MM.1S (cell line): ENCODE results near the gene PUS1.

Experiments
- DNase-seq: peaks from one replicate; pipeline ENCODE4 v3.0.0-alpha.2; 2015
- H2AFZ ChIP-seq: fragments of 300-600 bp; sonication (generic); 2 replicates; pipeline ENCODE4 v1.6.0; 2016; ENCODE audit warnings: antibody characterized with exemption, low read length
- H3F3A ChIP-seq: fragments of 300-600 bp; sonication (generic); 2 replicates; pipeline ENCODE4 v1.6.1; 2016; ENCODE audit warnings: mild to moderate bottlenecking, antibody characterized with exemption, low read length, moderate library complexity, mixed read lengths; ENCODE audit not compliant: insufficient read depth
- H3K27ac ChIP-seq: fragments of 300-600 bp; sonication (generic); 2 replicates; pipeline ENCODE4 v1.5.1; 2016; ENCODE audit warnings: mild to moderate bottlenecking, low read length
- H3K27me3 ChIP-seq: fragments of 300-600 bp; sonication (generic); replicated peaks from 2 replicates; pipeline ENCODE4 v1.6.0; 2016; ENCODE audit warnings: low read length; ENCODE audit not compliant: insufficient read depth
- H3K36me3 ChIP-seq: fragments of 300-600 bp; sonication (generic); replicated peaks from 2 replicates; pipeline ENCODE4 v1.6.1; 2016; ENCODE audit warnings: mild to moderate bottlenecking, low read length, mixed read lengths; ENCODE audit not compliant: insufficient read depth
- H3K4me1 ChIP-seq: fragments of 300-600 bp; sonication (generic); 2 replicates; pipeline ENCODE4 v1.6.1; 2016; ENCODE audit warnings: low read length, mixed read lengths
- H3K4me2 ChIP-seq: fragments of 300-600 bp; sonication (generic); 2 replicates; pipeline ENCODE4 v1.6.0; 2016; ENCODE audit warnings: low read depth, low read length
- H3K4me3 ChIP-seq: fragments of 300-600 bp; sonication (generic); 2 replicates; pipeline ENCODE4 v1.5.1; 2016; ENCODE audit warnings: low read length, mixed read lengths
- H3K79me2 ChIP-seq: fragments of 300-600 bp; sonication (generic); 2 replicates; pipeline ENCODE4 v1.6.1; 2016; ENCODE audit warnings: mixed run types, low read length, mixed read lengths
- H3K9ac ChIP-seq: fragments of 300-600 bp; sonication (generic); 2 replicates; pipeline ENCODE4 v1.6.1; 2016; ENCODE audit warnings: low read length, mixed read lengths
- H3K9me2 ChIP-seq: fragments of 300-600 bp; sonication (generic); replicated peaks from 2 replicates; pipeline ENCODE4 v1.6.1; 2016; ENCODE audit warnings: mild to moderate bottlenecking, low read length, mixed read lengths; ENCODE audit not compliant: insufficient read depth
- H3K9me3 ChIP-seq: fragments of 300-600 bp; sonication (generic); replicated peaks from 2 replicates; pipeline ENCODE4 v1.6.1; 2016; ENCODE audit warnings: mild to moderate bottlenecking, low read length, mixed read lengths; ENCODE audit not compliant: insufficient read depth
- H4K20me1 ChIP-seq: fragments of 300-600 bp; sonication (generic); 2 replicates; pipeline ENCODE4 v1.6.1; 2016; ENCODE audit warnings: mild to moderate bottlenecking, low read length, moderate library complexity, mixed read lengths; ENCODE audit not compliant: insufficient read depth
- EZH2 ChIP-seq: fragments of 300-600 bp; sonication (generic); optimal IDR thresholded peaks from 2 replicates; pipeline ENCODE3; 2017; ENCODE audit warnings: low read depth, mild to moderate bottlenecking, antibody characterized with exemption, low read length, mixed read lengths
- EZH2phosphoT487 ChIP-seq: fragments of 300-600 bp; sonication (generic); IDR thresholded peaks from 2 replicates; pipeline ENCODE4 v1.6.1; 2018; ENCODE audit warnings: antibody characterized with exemption, low read length
- TF ChIP-seq, protein P1 (sequence below): fragments of 300-600 bp; sonication (generic); IDR thresholded peaks from 2 replicates; pipeline ENCODE4 v1.5.1; 2016; ENCODE audit warnings: antibody characterized with exemption, low read length, mixed read lengths

Gene PUS1

DNA sequence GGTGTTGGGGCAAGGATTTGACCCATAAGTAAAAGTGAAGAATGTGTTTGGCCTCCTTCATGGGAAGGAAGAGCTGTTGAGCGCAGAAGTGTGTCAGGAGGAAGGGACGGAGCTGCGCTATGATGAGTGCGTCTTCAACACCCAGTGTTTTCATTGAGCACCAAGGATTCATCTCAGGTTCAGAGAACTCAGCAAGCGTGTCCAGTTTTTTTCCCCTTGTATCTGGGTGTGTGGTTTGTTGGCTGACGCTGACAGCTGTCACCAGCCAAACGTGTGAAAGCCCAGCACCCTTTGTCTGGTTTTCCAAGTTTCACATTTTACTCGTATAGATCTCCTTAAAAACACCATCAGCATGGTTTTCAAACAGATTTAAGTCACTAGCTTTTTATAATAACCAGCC, 33.0 kb downstream of the PUS1 start:
- Histone ChIP-seq H3K4me3 (no peak overlapping the region), H3K27ac (no peak overlapping the region), H3K27me3 (no peaks in the 10 kb centered on the region), H2AFZ (no peak overlapping the region), H3K36me3 (no peaks in the 10 kb centered on the region), H3K4me1 (no peaks in the 10 kb centered on the region), H3K9me2 (no peaks in the 10 kb centered on the region), H3K9ac (no peak overlapping the region), H3K79me2 (peaks cover 66% of the 10 kb centered on the region), H3K9me3 (no peaks in the 10 kb centered on the region), H4K20me1 (no peaks in the 10 kb centered on the region), H3F3A (no peaks in the 10 kb centered on the region), H3K4me2 (no peak overlapping the region)
- no peak for DNase-seq
- TF ChIP-seq EZH2phosphoT487 (no peak), EZH2 (no peak)
- TF ChIP-seq, protein P1, sequence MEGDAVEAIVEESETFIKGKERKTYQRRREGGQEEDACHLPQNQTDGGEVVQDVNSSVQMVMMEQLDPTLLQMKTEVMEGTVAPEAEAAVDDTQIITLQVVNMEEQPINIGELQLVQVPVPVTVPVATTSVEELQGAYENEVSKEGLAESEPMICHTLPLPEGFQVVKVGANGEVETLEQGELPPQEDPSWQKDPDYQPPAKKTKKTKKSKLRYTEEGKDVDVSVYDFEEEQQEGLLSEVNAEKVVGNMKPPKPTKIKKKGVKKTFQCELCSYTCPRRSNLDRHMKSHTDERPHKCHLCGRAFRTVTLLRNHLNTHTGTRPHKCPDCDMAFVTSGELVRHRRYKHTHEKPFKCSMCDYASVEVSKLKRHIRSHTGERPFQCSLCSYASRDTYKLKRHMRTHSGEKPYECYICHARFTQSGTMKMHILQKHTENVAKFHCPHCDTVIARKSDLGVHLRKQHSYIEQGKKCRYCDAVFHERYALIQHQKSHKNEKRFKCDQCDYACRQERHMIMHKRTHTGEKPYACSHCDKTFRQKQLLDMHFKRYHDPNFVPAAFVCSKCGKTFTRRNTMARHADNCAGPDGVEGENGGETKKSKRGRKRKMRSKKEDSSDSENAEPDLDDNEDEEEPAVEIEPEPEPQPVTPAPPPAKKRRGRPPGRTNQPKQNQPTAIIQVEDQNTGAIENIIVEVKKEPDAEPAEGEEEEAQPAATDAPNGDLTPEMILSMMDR: no peak

DNA sequence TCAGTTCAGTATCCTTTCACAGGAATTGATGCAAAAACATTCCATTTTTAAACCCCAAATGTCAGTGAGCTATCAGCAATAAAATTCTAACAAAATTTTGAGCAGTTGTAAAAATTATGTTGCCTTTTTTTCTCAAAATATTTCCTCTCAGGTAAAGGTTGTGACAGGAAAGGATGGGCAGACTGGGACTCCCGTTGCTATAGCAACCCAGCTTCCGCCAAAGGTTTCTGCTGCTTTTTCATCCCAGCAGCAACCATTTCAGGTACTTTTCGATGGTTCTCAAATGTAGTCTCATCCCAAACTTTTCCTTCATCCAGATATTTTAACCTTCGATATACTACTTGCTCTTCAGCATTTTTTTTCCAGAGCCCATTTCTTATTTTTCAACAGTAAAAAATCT, 34.3 kb downstream of the PUS1 start:
- H4K20me1 ChIP-seq: no peaks in the 10 kb centered on the region

DNA sequence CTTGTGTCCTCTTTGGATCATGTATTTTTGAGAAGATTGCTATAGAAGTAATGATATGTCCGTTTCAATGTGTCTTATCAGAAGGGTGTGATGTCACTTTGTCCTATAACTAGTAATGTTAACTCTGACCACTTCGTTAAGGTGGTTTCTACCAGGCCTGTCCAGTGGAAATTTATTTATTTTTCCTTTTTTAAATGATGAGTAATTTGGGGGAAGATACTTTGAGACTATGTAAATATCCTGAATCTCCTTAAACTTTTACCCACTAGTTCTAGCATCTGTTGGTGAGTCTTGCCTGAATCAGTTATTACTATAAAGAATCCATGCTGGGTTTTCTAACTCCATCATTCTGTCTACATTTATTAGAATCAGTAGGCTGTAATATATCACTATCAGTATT, 36.0 kb downstream of the PUS1 start:
- H3K9me3 ChIP-seq: no peaks in the 10 kb centered on the region
- no peak overlapping the region for H3K27ac ChIP-seq
- no peaks in the 10 kb centered on the region for H3F3A ChIP-seq
- no peak overlapping the region for H3K4me3 ChIP-seq
- no peaks in the 10 kb centered on the region for H4K20me1 ChIP-seq
- no peaks in the 10 kb centered on the region for H3K27me3 ChIP-seq
- TF ChIP-seq EZH2phosphoT487 (no peak), EZH2 (no peak)
- TF ChIP-seq, protein P1: no peak
- H3K4me1 ChIP-seq: no peaks in the 10 kb centered on the region
- no peak overlapping the region for H3K9ac ChIP-seq
- H3K79me2 ChIP-seq: peaks cover 60% of the 10 kb centered on the region
- no peaks in the 10 kb centered on the region for H3K9me2 ChIP-seq
- no peaks in the 10 kb centered on the region for H3K36me3 ChIP-seq
- H3K4me2 ChIP-seq: no peak overlapping the region
- H2AFZ ChIP-seq: no peak overlapping the region
- DNase-seq: no peak

More for the DNA sequence above, 34.3 kb downstream of the PUS1 start:
- no peak for DNase-seq
- Histone ChIP-seq H3K4me1 (no peaks in the 10 kb centered on the region), H3K9me3 (no peaks in the 10 kb centered on the region), H3K9me2 (no peaks in the 10 kb centered on the region), H3F3A (no peaks in the 10 kb centered on the region), H3K27me3 (no peaks in the 10 kb centered on the region), H3K4me3 (no peak overlapping the region), H3K9ac (no peak overlapping the region), H3K4me2 (no peak overlapping the region), H2AFZ (no peak overlapping the region), H3K27ac (no peak overlapping the region), H3K36me3 (no peaks in the 10 kb centered on the region), H3K79me2 (peaks cover 65% of the 10 kb centered on the region)
- TF ChIP-seq, protein P1: no peak
- TF ChIP-seq EZH2: no peak
- TF ChIP-seq EZH2phosphoT487: no peak
